Stimulated activated CD8-positive, alpha-beta memory T cell treated with anti-CD3 and anti-CD28 coated beads, Interleukin-7, amount 100 ng/mL, for 48 hours (primary cell): ENCODE measurements around the gene MRPS2.
"Not testable (repeated sequence)": the region's sequence is repeated elsewhere in the genome, so short reads cannot be mapped to it uniquely, and the experiment has no call there.

Source experiments
- DNase-seq, 2 donors: peaks; one replicate each; pipeline ENCODE4 v3.0.0-alpha.2; 2020; ENCODE audit warnings: low read depth in 1 of 2; ENCODE audit errors: extremely low read depth in 1 of 2

Gene MRPS2

GRCh38 chr9:135528842-135529435 is 28.5 kb downstream of the MRPS2 start:
- not testable (repeated sequence) for DNase-seq

- no peak for DNase-seq
These were observed 29.7 kb downstream of the MRPS2 start for GRCh38 chr9:135530146-135530545.

GRCh38 chr9:135531096-135531495 is 30.6 kb downstream of the MRPS2 start:
- no peak for DNase-seq

- no peak for DNase-seq
These were observed 32.6 kb downstream of the MRPS2 start for GRCh38 chr9:135533113-135533512.

GRCh38 chr9:135533674-135534073 is 33.2 kb downstream of the MRPS2 start:
- no peak for DNase-seq

- DNase-seq: not testable (repeated sequence)
These were observed 33.8 kb downstream of the MRPS2 start for GRCh38 chr9:135534192-135534711.

- not testable (repeated sequence) for DNase-seq
These were observed 34.3 kb downstream of the MRPS2 start for GRCh38 chr9:135534826-135535225.

GRCh38 chr9:135535631-135536030 is 35.1 kb downstream of the MRPS2 start:
- DNase-seq: not testable (repeated sequence)

GRCh38 chr9:135536216-135536615 is 35.7 kb downstream of the MRPS2 start:
- DNase-seq: no peak

- DNase-seq: not testable (repeated sequence)
These were observed 42.9 kb downstream of the MRPS2 start for GRCh38 chr9:135543262-135543894.

GRCh38 chr9:135544981-135545635 is 44.6 kb downstream of the MRPS2 start:
- DNase-seq: no peak

- not testable (repeated sequence) for DNase-seq
These were observed 45.2 kb downstream of the MRPS2 start, which contains the start of gene OBP2A for GRCh38 chr9:135545646-135546176. TSS of gene OBP2A (plus strand) at chr9:135546126. CDS start at chr9:135546181, 55 bp downstream.

- DNase-seq: not testable (repeated sequence)
These were observed 46.5 kb downstream of the MRPS2 start for GRCh38 chr9:135546792-135547617.

GRCh38 chr9:135547756-135548736 is 47.6 kb downstream of the MRPS2 start:
- DNase-seq: no peak

- not testable (repeated sequence) for DNase-seq
These were observed 49.2 kb downstream of the MRPS2 start for GRCh38 chr9:135549478-135550343.

GRCh38 chr9:135550344-135550918 is 49.9 kb downstream of the MRPS2 start:
- DNase-seq: no peak

- DNase-seq: no peak
These were observed 50.5 kb downstream of the MRPS2 start for GRCh38 chr9:135551031-135551430.

GRCh38 chr9:135551456-135551855 is 51.0 kb downstream of the MRPS2 start:
- no peak for DNase-seq
